HEK293 (cell line): ENCODE results near the gene PLA2G5.

Experiments used
- CTCF ChIA-PET: fragments of 350-600 bp; formaldehyde crosslinking; extraction: SDS; loops from one replicate; lab custom pipeline; 2021; ENCODE audit warnings: antibody characterized with exemption; lab: Yijun Ruan, JAX
- POLR2A ChIA-PET: fragments of 300-600 bp; formaldehyde crosslinking; extraction: SDS; loops from one replicate; lab custom pipeline; 2020; ENCODE audit warnings: antibody characterized with exemption, inconsistent platforms; lab: Yijun Ruan, JAX
- H3K27ac ChIP-seq: fragments of 200-500 bp; sonication (Bioruptor generic); 2 replicates; pipeline ENCODE4 v1.5.1; 2014; ENCODE audit warnings: low read depth, low read length, control low read depth, inconsistent platforms; ENCODE audit errors: extremely low read depth
- H3K36me3 ChIP-seq, 2 experiments: fragments of 200-500 bp in 1 of 2; sonication (Bioruptor generic) in 1 of 2; 1 replicate in 1 of 2; 2 replicates in 1 of 2; pipeline ENCODE4 v1.5.1; 2014 to 2017; ENCODE audit warnings: inconsistent platforms in 2 of 2, low read length in 2 of 2; ENCODE audit not compliant: control insufficient read depth in 2 of 2, insufficient read depth in 1 of 2
- H3K4me1 ChIP-seq: fragments of 200-500 bp; sonication (Bioruptor generic); 2 replicates; pipeline ENCODE4 v1.5.1; 2014; ENCODE audit warnings: mild to moderate bottlenecking, low read length, inconsistent platforms; ENCODE audit not compliant: control insufficient read depth, insufficient read depth
- H3K4me3 ChIP-seq: 2 replicates; pipeline ENCODE4 v1.5.1; 2011; ENCODE audit warnings: low read depth, mild to moderate bottlenecking, control low read depth, low read length, moderate library complexity
- H3K9me3 ChIP-seq: fragments of 200-500 bp; sonication (Bioruptor generic); 2 replicates; pipeline ENCODE4 v1.5.1; 2014; ENCODE audit warnings: low read depth, low read length, inconsistent platforms; ENCODE audit not compliant: control insufficient read depth, insufficient read depth
- KLF9 ChIP-seq: fragments of 450-650 bp; formaldehyde crosslinking; IDR thresholded peaks from 2 replicates; pipeline ENCODE4 v1.5.1; 2016; ENCODE audit warnings: missing biosample characterization, missing genetic modification characterization, low read depth
- SCRT1 ChIP-seq: fragments of 450-650 bp; formaldehyde crosslinking; IDR thresholded peaks from 2 replicates; pipeline ENCODE4 v1.5.1; 2016; ENCODE audit warnings: missing biosample characterization, missing genetic modification characterization, borderline replicate concordance
- ZBTB17 ChIP-seq: fragments of 450-650 bp; formaldehyde crosslinking; IDR thresholded peaks from 2 replicates; pipeline ENCODE4 v1.5.1; 2016; ENCODE audit warnings: missing biosample characterization, missing genetic modification characterization
- ZBTB21 ChIP-seq: fragments of 450-650 bp; formaldehyde crosslinking; IDR thresholded peaks from 2 replicates; pipeline ENCODE4 v1.5.1; 2017; ENCODE audit warnings: missing biosample characterization, missing genetic modification characterization
- ZBTB49 ChIP-seq: fragments of 450-650 bp; formaldehyde crosslinking; IDR thresholded peaks from 2 replicates; pipeline ENCODE4 v1.5.1; 2016; ENCODE audit warnings: missing biosample characterization, missing genetic modification characterization, low read depth
- ZBTB7A ChIP-seq: fragments of 450-650 bp; formaldehyde crosslinking; IDR thresholded peaks from 2 replicates; pipeline ENCODE4 v1.5.1; 2016; ENCODE audit warnings: low read depth, missing biosample characterization, missing genetic modification characterization
- ZFP37 ChIP-seq: fragments of 450-650 bp; formaldehyde crosslinking; IDR thresholded peaks from 2 replicates; pipeline ENCODE4 v1.5.1; 2016; ENCODE audit warnings: missing biosample characterization, missing genetic modification characterization
- ZNF140 ChIP-seq: fragments of 450-650 bp; formaldehyde crosslinking; IDR thresholded peaks from 2 replicates; pipeline ENCODE4 v1.5.1; 2016; ENCODE audit warnings: missing biosample characterization, missing genetic modification characterization
- ZNF148 ChIP-seq: fragments of 450-650 bp; formaldehyde crosslinking; IDR thresholded peaks from 2 replicates; pipeline ENCODE4 v1.5.0; 2017; ENCODE audit warnings: missing biosample characterization, missing genetic modification characterization, borderline replicate concordance
- ZNF169 ChIP-seq: fragments of 450-650 bp; formaldehyde crosslinking; IDR thresholded peaks from 2 replicates; pipeline ENCODE4 v1.5.1; 2016; ENCODE audit warnings: missing biosample characterization, missing genetic modification characterization
- ZNF2 ChIP-seq: fragments of 450-650 bp; formaldehyde crosslinking; IDR thresholded peaks from 2 replicates; pipeline ENCODE4 v1.5.1; 2016; ENCODE audit warnings: missing biosample characterization, missing genetic modification characterization
- ZNF211 ChIP-seq: fragments of 450-650 bp; formaldehyde crosslinking; IDR thresholded peaks from 2 replicates; pipeline ENCODE4 v1.5.1; 2016; ENCODE audit warnings: low read depth, missing biosample characterization, missing genetic modification characterization
- ZNF280D ChIP-seq: fragments of 450-650 bp; formaldehyde crosslinking; IDR thresholded peaks from 2 replicates; pipeline ENCODE4 v1.5.1; 2016; ENCODE audit warnings: missing biosample characterization, missing genetic modification characterization
- ZNF48 ChIP-seq: fragments of 450-650 bp; formaldehyde crosslinking; IDR thresholded peaks from 2 replicates; pipeline ENCODE4 v1.5.1; 2016; ENCODE audit warnings: missing biosample characterization, missing genetic modification characterization
- ZNF518A ChIP-seq: fragments of 450-650 bp; formaldehyde crosslinking; conservative IDR thresholded peaks from 2 replicates; pipeline ENCODE4 v1.5.1; 2016; ENCODE audit warnings: low read depth, missing biosample characterization, missing genetic modification characterization
- ZNF623 ChIP-seq: fragments of 450-650 bp; formaldehyde crosslinking; IDR thresholded peaks from 2 replicates; pipeline ENCODE4 v1.5.1; 2016; ENCODE audit warnings: missing biosample characterization, missing genetic modification characterization
- ZNF670 ChIP-seq: fragments of 450-650 bp; formaldehyde crosslinking; IDR thresholded peaks from 2 replicates; pipeline ENCODE4 v1.5.1; 2016; ENCODE audit warnings: missing biosample characterization, missing genetic modification characterization, low read depth
- ZNF791 ChIP-seq: fragments of 450-650 bp; formaldehyde crosslinking; IDR thresholded peaks from 2 replicates; pipeline ENCODE4 v1.5.1; 2016; ENCODE audit warnings: missing biosample characterization, missing genetic modification characterization
- ZNF792 ChIP-seq: fragments of 450-650 bp; formaldehyde crosslinking; IDR thresholded peaks from 2 replicates; pipeline ENCODE4 v1.5.1; 2016; ENCODE audit warnings: missing biosample characterization, missing genetic modification characterization

PLA2G5 gene

GRCh38 chr1:20047096-20047495 lies 22.9 kb upstream of the PLA2G5 start:
- CTCF ChIA-PET, result no interaction called here
- POLR2A ChIA-PET, result no interaction called here

GRCh38 chr1:20048563-20048962 lies 21.4 kb upstream of the PLA2G5 start:
- Histone ChIP-seq H3K36me3 (no peaks in the 10 kb centered on the region), H3K27ac (no peak overlapping the region), H3K4me1 (no peaks in the 10 kb centered on the region), H3K9me3 (no peaks in the 10 kb centered on the region), H3K4me3 (no peak overlapping the region)
- TF ChIP-seq ZNF280D (tag by site-specific recombination) (no peak), ZBTB21 (tag by site-specific recombination) (no peak), ZNF169 (no peak), ZNF518A (no peak), ZBTB17 (tag by site-specific recombination) (no peak), ZNF140 (tag by site-specific recombination) (no peak)
- POLR2A ChIA-PET, result no interaction called here
- CTCF ChIA-PET, result interaction anchor here (0.6 to 1.1 kb wide), 2 partner anchors 9 to 311 kb away, joined by 3 to 5 read pairs; no protein-coding TSS in a partner anchor

More at GRCh38 chr1:20047096-20047495, 22.9 kb upstream of the PLA2G5 start:
- Histone ChIP-seq H3K4me1 (no peaks in the 10 kb centered on the region), H3K36me3 (no peaks in the 10 kb centered on the region), H3K9me3 (no peaks in the 10 kb centered on the region), H3K4me3 (no peak overlapping the region), H3K27ac (no peak overlapping the region)
- TF ChIP-seq ZFP37 (tag by site-specific recombination), result no peak
- no peak for TF ChIP-seq ZNF148
- no peak for TF ChIP-seq ZBTB49
- TF ChIP-seq KLF9 (tag by site-specific recombination), result no peak
- TF ChIP-seq ZNF792 (tag by site-specific recombination), result no peak
- no peak for TF ChIP-seq ZNF791 (tag by site-specific recombination)
- no peak for TF ChIP-seq ZNF2
- TF ChIP-seq ZBTB7A (tag by site-specific recombination), result no peak
- TF ChIP-seq ZNF670, result no peak
- no peak for TF ChIP-seq ZNF48 (tag by site-specific recombination)
- TF ChIP-seq ZNF623 (tag by site-specific recombination), result no peak
- TF ChIP-seq SCRT1, result no peak
- TF ChIP-seq ZNF211 (tag by site-specific recombination), result no peak
